HG03575 (cell line): ENCODE data around the gene ZMIZ1.

ENCODE experiments used
- ATAC-seq: cut with Tn5 transposase; IDR thresholded peaks from one replicate; pipeline ENCODE4 v1.9.1; 2021; ENCODE audit not compliant: unreplicated experiment, insufficient number of reproducible peaks, low FRiP score; ENCODE audit errors: extremely low read depth

The ZMIZ1 gene

GRCh38 chr10:79158004-79158340 lies 89.2 kb downstream of the ZMIZ1 start:
- no peak for ATAC-seq

GRCh38 chr10:79158402-79159097 lies 89.8 kb downstream of the ZMIZ1 start:
- ATAC-seq, result no peak

GRCh38 chr10:79159141-79159651 lies 90.4 kb downstream of the ZMIZ1 start:
- ATAC-seq, result no peak

GRCh38 chr10:79159785-79160184 lies 91.0 kb downstream of the ZMIZ1 start:
- no peak for ATAC-seq

GRCh38 chr10:79160191-79160590 lies 91.4 kb downstream of the ZMIZ1 start:
- ATAC-seq, result no peak

- no peak for ATAC-seq
Observed at GRCh38 chr10:79161557-79161956, 92.8 kb downstream of the ZMIZ1 start.

GRCh38 chr10:79162022-79162421 lies 93.3 kb downstream of the ZMIZ1 start:
- no peak for ATAC-seq

GRCh38 chr10:79162861-79163665 lies 94.3 kb downstream of the ZMIZ1 start:
- ATAC-seq, result no peak

GRCh38 chr10:79163666-79163975 lies 94.9 kb downstream of the ZMIZ1 start:
- ATAC-seq, result no peak

- no peak for ATAC-seq
Observed at GRCh38 chr10:79164075-79164474, 95.3 kb downstream of the ZMIZ1 start.

GRCh38 chr10:79165070-79165778 lies 96.5 kb downstream of the ZMIZ1 start:
- no peak for ATAC-seq

- no peak for ATAC-seq
Observed at GRCh38 chr10:79166312-79166721, 97.6 kb downstream of the ZMIZ1 start.

- no peak for ATAC-seq
Observed at GRCh38 chr10:79166741-79167140, 98.0 kb downstream of the ZMIZ1 start.

GRCh38 chr10:79167537-79167936 lies 98.8 kb downstream of the ZMIZ1 start:
- ATAC-seq, result no peak

- ATAC-seq, result no peak
Observed at GRCh38 chr10:79168210-79168609, 99.4 kb downstream of the ZMIZ1 start.

GRCh38 chr10:79170226-79170752 lies 101.5 kb downstream of the ZMIZ1 start:
- no peak for ATAC-seq

- no peak for ATAC-seq
Observed at GRCh38 chr10:79170993-79171392, 102.2 kb downstream of the ZMIZ1 start.

GRCh38 chr10:79171504-79171903 lies 102.7 kb downstream of the ZMIZ1 start:
- ATAC-seq, result no peak

- ATAC-seq, result no peak
Observed at GRCh38 chr10:79172881-79173280, 104.1 kb downstream of the ZMIZ1 start.
